Measurements from ENCODE around the gene MRPL24.
"Not testable (repeated sequence)": the region's sequence is repeated elsewhere in the genome, so short reads cannot be mapped to it uniquely, and the experiment has no call there.

MRPL24 gene
- total RNA-seq: 36.7 to 70.6 reads per million in 2 experiments

DNA sequence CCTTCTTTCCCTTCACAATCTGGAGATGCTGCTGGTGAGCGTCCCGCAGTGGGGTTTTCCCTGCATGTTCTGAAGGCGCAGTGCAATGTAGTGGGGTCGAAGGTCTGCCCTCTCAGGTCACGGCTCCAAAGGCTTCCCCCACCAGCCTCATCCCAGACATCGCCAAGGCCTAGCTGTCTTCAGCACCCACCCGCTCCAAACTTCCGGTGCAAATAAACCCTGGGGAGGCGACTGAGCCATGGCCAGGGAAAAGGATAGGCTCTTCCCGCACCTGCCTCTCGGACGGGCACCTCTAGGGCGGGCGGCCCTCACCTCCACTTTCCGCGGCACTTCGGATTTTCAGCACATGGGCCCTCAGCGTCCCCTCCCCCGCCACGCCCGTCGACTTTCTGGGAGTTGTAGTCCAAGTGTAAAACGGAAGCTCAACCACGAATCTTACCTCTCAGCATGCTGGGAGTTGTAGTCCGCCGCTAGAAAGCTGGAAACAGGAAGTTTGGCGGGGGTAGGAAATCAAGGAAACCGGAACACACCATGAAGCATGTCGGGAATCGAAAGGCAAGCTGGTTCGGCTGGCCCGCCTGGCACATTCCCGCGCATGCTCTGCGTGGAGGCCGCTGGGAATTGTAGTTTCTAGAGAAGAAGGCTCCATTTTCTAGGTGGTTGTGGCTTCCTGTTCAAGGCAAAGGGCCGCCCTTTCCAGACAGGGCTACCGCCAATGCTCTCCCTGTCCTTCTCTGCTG, at the start of gene MRPL24:
TSS of gene MRPL24 (minus strand) at position 348 of the 740 bp plus-strand sequence. CDS start 2,384 bp downstream, outside the sequence.
- peak; percentile 94 for DNase-seq (ENCODE audit: low read depth)

DNA sequence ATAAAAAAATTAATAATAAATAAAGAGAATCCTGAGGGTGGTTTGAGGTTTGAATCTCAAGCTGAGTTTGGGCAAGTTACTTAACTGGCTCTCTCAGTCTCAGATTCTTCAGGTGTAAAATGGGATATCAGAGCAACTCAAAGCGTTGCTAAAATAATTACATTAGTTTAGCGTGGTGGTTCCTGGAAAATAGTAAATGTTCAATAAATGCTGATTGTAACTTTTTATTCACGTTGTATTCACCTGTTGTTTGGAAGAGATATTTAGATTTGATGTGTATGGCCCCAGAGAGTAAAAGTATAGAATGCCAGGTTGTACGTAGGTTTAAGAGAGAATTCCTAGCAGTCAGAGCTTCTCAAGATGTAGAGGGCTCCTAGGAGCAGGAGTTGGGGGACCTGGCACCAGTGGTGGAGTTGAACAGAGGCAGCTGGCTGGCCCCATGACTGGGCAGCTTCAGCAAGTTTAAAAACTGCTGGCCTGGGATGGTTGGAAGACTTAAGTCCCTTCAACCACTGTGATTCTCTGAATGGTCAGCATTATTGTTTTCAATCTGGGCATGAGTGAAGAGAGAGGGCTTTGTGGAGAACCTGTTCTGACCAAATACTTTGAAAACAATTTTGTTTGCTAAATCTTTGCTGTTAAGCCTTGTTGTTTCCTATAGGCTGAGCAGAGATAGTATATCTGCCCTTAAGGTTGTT, 48.9 kb upstream of the MRPL24 start:
- no peak for DNase-seq (ENCODE audit: low read depth)

GRCh38 chr1:156788136-156788535, 47.2 kb upstream of the MRPL24 start:
- no peak for DNase-seq (ENCODE audit: low read depth)

DNA sequence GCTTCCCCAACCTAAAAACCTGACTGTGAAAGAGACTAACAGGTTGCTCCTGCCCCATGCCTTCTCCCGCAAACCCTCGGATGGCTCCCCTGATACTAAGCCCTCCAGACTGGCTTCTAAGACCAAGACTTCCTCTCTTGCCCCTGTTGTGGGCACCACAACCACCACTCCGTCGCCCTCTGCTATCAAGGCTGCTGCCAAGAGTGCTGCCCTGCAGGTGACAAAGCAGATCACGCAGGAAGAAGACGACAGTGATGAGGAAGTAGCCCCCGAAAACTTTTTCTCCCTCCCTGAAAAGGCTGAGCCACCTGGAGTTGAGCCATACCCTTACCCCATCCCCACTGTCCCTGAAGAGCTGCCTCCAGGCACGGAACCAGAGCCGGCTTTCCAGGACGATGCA, 45.8 kb upstream of the MRPL24 start:
- no peak for DNase-seq (ENCODE audit: low read depth)

DNA sequence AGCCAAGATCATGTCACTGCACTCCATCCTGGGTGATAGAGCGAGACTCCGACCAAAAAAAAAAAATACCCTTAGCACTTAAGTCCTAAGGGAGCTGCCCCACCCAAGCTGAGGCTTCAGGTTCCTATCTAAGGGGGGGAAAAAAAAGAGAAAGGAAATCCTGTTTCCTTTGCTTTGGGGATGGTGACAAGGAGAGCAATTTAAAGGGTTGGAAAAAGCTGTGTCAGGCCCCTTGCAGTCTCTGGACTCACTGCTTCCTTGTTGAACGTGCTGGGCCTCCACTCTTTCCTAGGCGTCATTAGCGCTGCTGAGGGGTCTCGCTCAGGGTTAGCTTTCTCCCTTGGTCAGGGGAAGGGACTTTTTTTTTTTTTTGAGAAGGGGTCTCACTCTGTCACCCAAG, 44.6 kb upstream of the MRPL24 start:
- no peak for DNase-seq (ENCODE audit: low read depth)

GRCh38 chr1:156781585-156782186, 40.8 kb upstream of the MRPL24 start:
- no peak for DNase-seq (ENCODE audit: low read depth)

DNA sequence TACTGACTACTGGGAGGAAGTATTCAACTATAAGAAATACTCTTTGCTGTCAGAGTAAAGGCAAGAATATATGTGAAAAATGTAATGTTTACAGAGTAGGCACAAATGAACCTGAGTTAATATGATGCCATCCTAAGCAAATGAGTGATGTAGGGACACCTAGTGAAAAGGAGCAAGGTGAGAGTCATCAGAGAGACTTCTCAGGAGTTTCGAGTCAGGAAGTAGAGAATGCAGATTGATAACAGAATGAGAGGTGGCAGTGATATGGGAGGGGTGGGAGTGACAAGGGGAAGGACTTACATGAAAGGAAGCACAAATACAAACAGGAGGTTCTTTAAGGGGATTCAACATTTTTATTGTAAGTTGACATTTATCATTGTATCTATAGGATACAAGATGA, 36.7 kb upstream of the MRPL24 start:
- DNase-seq (ENCODE audit: low read depth): no peak

- no peak for DNase-seq (ENCODE audit: low read depth)
Measured at GRCh38 chr1:156776942-156777341, 36.1 kb upstream of the MRPL24 start.

- DNase-seq (ENCODE audit: low read depth): no peak
Measured at GRCh38 chr1:156775799-156776198, 34.9 kb upstream of the MRPL24 start.

DNA sequence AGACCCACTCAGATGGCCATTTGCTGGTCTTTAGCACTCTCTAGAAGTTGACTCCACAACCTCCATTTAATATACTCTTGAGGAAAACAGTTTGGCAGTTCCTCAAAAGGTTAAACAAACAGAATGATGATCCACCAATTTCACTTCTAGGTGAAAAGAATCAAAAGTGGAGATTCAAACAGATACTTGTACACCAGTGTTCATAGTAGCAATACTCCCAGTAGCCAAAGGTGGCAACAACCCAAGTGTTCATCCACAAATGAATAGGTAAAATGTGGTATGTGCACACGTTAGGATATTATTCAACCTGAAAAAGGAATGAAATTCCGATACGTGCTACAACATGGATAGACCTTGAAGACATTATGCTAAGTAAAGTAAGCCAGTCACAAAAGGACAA, 32.7 kb upstream of the MRPL24 start:
- no peak for DNase-seq (ENCODE audit: low read depth)

DNA sequence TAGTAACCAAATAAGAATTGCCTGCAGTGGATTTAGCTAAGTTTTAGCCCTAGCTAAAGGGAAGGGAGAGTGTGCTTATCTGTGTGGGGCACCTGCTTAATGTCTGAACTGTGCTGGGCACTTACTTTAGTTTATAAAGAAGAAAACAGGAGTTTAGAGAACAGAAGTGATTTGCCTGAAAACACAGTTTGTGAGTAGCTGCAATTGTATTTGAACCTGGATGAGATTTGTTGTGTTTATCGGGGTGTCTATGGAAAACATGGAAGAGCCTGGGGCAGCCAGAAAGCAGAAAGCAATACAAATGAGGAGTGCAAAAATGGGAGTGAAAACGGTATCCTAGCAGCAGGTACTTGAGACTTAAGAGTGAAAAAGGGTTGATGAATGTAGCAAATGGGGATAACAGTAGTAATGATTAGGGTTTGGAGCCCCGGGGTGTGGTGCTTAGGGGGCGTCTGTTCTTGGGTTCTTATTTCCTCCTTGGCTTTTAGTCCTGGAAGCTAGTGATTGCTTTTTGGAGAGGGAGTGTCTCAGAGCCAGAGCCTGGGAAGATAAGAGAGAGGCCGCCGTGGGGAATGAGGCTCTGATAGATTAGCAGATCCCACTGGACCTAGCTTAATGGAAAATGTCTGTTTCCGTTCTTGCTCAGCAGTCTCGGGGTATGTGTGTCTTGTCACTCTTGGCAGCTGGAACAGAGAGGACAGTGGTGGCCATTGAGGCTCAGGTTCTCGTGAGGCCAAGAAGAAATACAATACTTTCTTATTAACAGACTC, 32.0 kb upstream of the MRPL24 start:
- DNase-seq (ENCODE audit: low read depth): no peak

DNA sequence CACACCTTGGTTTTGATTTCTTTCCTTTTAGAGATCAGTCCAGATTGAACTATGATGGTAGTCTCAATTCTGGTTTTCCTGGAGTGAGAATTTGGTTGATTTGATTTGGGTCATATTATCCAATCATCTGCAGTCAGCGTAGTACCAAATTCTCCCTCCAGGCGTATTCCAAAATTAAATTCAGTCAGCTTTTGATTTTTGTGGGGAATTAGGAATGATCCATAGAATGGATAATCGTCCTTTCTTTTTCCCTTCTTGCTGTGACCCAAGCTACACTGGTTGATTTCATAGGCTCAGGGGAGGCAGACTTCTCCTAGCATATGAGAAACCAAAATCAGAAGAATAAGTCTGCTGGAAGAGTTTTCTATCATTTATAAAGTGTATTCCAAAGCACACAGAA, 31.3 kb upstream of the MRPL24 start:
- DNase-seq (ENCODE audit: low read depth): no peak

DNA sequence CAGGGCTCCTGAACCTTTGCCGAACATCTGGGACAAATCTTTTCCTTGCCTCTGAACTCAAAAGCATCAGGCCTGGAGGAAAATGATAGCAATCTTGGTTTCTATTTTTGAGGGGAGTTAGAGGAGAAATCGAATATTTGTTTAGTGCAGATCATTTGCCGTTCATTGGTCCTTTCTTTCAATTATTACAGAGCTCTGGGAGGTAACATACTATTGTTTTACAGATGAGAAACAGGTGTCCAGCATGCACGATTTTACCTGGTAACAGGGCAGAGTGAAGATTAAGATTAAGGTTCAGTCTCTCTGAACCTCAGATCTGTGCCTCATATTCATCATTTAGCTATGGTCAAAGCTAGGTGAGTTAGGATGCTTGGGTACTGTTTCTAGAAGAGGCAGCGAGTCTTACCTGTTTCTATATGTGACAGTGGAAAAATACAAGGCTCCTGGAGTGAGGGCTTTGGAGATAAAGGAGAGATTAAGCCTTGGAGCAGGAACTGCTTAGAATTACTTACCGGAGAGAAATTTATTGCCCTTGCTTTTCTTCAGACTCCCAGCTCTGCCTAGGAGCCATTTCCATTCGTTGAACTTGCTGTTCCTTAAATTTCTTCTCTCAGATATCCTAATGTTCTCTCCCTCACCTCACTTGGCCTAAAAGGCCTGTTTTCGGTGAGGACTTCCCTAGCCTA, 27.9 kb upstream of the MRPL24 start:
- no peak for DNase-seq (ENCODE audit: low read depth)

DNA sequence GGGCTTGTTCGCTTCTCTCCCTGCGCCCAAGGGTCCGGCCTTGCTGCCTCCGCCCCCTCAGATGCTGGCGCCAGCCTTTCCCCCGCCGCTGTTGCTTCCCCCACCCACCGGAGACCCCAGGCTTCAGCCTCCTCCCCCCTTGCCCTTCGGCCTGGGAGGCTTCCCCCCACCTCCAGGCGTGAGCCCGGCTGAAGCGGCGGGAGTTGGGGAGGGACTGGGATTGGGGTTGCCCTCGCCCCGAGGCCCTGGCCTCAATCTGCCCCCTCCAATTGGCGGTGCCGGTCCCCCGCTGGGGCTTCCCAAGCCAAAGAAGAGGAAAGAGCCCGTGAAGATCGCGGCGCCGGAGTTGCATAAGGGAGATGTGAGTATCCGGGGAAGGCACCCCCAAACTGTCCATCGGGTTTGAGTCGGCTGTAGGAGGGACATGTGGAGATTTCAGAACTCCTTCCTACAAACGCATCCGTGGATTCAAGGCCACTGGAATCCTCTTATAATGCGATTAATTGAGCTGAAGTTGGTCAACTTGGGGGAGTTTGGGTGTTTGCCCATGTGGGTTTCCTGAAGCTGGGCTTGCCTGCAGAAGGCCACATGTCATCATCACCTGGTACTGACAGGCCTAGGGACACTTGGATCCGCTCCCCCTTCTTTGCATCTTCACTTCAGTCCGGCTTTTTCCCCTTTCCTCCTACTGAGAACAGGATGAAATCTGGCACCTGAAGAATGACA, 27.2 kb upstream of the MRPL24 start:
- DNase-seq (ENCODE audit: low read depth): peak; percentile 15

- DNase-seq (ENCODE audit: low read depth): peak; percentile 97
Measured at GRCh38 chr1:156767101-156767878, 26.4 kb upstream of the MRPL24 start, which contains the start of gene PRCC. PRCC (plus strand) TSS chr1:156767535; CDS start chr1:156767772, 237 bp downstream.

- no peak for DNase-seq (ENCODE audit: low read depth)
Measured at GRCh38 chr1:156766298-156767100, 25.6 kb upstream of the MRPL24 start.

DNA sequence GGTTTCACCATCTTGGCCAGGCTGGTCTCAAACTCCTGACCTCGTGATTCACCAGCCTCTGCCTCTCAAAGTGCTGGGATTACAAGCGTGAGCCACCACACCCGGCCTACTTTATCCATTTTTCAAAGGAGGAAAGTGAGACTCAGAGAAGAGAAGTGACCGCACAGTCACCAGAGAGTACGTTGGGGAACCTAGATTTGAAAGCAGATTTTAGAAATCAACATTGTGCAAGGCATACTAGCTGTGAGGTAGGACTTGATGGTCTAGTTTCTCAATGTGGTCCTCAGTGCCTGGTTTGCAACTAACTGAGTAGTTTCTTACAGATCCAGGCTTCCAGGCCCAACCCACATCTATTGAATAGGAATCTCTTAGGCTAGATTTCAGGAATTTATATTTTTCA, 24.8 kb upstream of the MRPL24 start:
- no peak for DNase-seq (ENCODE audit: low read depth)

DNA sequence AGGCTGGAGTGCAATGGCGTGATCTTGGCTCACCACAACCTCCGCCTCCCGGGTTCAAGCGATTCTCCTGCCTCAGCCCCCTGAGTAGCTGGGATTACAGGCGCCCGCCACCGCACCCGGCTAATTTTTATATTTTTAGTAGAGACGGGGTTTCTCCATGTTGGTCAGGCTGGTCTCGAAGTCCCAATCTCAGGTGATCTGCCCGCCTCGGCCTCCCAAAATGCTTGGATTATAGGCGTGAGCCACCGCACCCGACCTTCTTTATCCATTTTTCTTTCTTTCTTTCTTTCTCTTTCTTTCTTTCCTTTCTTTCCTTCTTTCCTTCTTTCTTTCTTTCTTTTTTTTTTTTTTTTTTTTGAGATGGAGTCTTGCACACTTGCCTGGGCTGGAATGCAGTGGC, 24.2 kb upstream of the MRPL24 start:
- DNase-seq (ENCODE audit: low read depth): not testable (repeated sequence)

GRCh38 chr1:156760796-156761104, 19.9 kb upstream of the MRPL24 start:
- DNase-seq (ENCODE audit: low read depth): no peak

All from T follicular helper cell (primary cell).